ENCODE data around the gene HEG1. TPM values are rescaled to one million over a fixed set of nuclear protein-coding genes. Genes with fewer than 3 reads are reported as not detected.

HEG1 gene
- total RNA-seq, 1 experiment from 2014 or later, result 10.4 TPM

- no peak for DNase-seq (ENCODE audit: extremely low read depth, low read depth)
Measured at GRCh38 chr3:124926426-124927101, 129.2 kb downstream of the HEG1 start.

GRCh38 chr3:124924741-124925140 is 131.1 kb downstream of the HEG1 start:
- DNase-seq (ENCODE audit: extremely low read depth, low read depth), result no peak

- no peak for DNase-seq (ENCODE audit: extremely low read depth, low read depth)
Measured at GRCh38 chr3:124923833-124924232, 132.0 kb downstream of the HEG1 start.

- DNase-seq (ENCODE audit: extremely low read depth, low read depth), result no peak
Measured at GRCh38 chr3:124920718-124921117, 135.1 kb downstream of the HEG1 start.

GRCh38 chr3:124919756-124920155 is 136.0 kb downstream of the HEG1 start:
- DNase-seq (ENCODE audit: extremely low read depth, low read depth), result no peak

- no peak for DNase-seq (ENCODE audit: extremely low read depth, low read depth)
Measured at GRCh38 chr3:124918524-124918923, 137.3 kb downstream of the HEG1 start.

GRCh38 chr3:124916837-124917409 is 138.9 kb downstream of the HEG1 start:
- no peak for DNase-seq (ENCODE audit: extremely low read depth, low read depth)

Small RNA genes within 50 kb of the gene (small RNA-seq; reads per million reads assigned to genes)
- gene RNA5SP137, result 0 reads per million in 2 experiments

Other genes with a start within 250 kb of the HEG1 start
- gene ITGB5, start 168.6 kb downstream of the HEG1 start, total RNA-seq (2014; rRNA removed; shearing (Covaris generic)), result 124 and 127 TPM in 2 replicates
- 0.10 and 0.26 TPM in 2 replicates for gene MUC13, start 121.2 kb downstream of the HEG1 start, total RNA-seq (2014; rRNA removed; shearing (Covaris generic))
- 8.9 and 9.3 TPM in 2 replicates for gene SLC12A8, start 156.8 kb upstream of the HEG1 start, total RNA-seq (2014; rRNA removed; shearing (Covaris generic))